Inflammatory macrophage treated with lipopolysaccharide for 1 hour (primary cell): ENCODE results near the gene TOMT.

Experiments used
- DNase-seq, 2 donors: peaks; one replicate each; pipeline ENCODE4 v3.0.0-alpha.2; 2020 to 2022

The TOMT gene

DNA sequence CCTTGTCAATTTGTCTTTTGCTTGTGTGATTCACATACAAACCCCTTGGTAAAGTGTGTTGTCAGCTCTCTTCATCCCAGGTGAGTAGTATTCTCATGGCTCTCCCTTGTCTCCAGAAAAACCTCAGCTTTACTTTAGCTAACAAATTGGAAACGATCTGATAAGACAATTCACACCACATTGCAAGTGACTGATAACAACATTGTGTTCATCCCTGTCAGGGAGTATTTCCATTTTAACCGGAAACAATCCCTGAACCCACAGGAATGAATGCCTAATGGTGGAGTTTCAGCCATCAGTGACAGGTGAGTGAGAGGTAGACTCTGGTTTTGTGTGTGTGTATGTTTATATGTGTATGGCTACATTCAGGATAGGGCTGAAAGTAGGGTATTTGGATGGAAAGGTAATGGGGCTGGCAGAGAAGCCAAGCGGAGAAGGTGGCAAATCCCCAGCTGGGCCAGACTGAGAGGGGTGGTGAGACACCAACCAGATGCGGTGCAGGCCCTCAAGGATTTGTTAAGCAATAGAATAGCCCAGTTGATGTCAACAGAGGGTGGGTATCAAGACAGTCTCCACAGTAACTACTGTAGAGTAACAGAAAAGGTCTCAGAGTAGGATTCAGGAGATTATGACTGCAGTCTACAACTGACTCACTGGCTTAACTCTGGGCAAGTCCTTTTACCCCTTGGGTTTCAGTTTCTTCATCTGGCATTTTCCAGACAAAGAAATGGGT lies 17.5 kb upstream of the TOMT start:
- DNase-seq, result no peak

DNA sequence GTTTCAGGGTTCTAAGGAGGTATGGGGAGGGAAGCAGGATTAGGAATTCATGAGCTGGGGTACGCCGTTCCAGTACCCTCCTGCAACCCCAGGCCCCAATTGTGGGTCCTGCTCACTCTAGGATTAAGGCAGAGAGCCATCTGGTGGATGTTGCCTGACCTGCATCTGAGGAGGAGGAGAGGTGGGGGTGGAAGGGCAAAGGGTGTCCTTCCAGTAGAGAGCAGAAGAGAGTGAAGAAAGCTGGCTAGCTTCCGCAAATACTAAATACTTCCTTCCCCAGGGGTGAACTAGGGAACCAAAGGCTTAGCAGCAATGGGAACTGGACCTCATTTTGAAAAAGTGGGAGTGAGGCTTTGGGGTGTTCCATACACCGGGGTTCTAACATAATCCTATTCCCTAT lies 14.4 kb upstream of the TOMT start:
- DNase-seq, result peak; percentile 82 to 90

DNA sequence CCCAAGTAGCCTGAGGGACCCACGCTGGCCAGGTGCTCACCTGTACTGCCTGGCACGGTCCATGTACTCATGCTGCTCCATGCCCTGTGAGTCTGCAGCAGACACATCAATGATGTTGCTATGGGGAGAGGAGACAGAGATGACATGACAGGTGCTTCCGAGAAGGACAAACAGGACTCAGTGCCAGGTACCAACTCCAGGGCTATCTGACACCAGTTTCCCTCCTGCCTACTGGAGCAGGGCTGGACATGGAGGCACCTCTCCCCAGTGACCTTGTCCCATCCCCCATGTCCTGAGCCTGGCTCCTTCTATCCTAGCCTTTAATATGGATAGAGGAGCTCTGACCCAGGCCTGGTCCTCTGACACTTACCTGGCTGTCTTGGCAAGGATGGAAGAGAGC lies 7.0 kb upstream of the TOMT start:
- no peak for DNase-seq

DNA sequence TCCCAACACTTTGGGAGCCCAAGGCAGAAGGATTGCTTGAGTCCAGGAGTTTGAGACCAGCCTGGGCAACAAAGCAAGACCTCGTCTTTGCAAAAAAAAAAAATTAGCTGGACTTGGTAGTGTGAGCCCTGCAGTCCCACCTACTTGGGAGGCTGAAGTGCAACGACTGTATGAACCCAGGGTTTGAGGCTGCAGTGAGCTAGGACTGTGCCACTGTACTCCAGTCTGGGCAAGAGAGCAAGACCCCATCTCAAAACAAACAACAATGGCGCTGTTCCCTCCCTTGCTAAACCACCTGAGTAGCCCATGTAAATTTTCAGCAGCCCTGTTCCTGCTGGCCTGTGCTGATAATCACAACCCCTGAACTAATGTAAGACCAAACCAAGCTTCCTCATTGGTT lies 5.7 kb upstream of the TOMT start:
- DNase-seq, result no peak

DNA sequence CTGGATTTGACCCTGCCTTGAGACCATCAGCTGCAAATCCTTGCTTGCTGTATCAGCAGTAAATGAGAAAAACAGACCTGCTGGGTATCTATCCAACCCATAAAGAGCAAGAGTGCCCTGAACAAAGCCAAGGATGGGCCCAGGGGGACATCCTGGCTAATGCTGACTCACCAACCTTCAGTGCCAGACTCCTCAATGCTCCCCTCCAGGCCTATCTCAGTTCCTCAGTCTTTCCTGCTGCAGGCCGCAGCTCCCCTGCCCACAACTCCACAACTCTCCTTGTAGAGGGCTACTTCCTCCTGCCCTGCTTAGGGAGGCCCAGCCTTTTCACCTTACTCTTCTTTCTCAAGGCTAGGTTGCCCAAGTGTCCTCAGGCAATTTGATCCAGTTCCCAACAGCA lies 5.3 kb upstream of the TOMT start:
- DNase-seq, result peak in 1 of 2 donors; percentile 48

DNA sequence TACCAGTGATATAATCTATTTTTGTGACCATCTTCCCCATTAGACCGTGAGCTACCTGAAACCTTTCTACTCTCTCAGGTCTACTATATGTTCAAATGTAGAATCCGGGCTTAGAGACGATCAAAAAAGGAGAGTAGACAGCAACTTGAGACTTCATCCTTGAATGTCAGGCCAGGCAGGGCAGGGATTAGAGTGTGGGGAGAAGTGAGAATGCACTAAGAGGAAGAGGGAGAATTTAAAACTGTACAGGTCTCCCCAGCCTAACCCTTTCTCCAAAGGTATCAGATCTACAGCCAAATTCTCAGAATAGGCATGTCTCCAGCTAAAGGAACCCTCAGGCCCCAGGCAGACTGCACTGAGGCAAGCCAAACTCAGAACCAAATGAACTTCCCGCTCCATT lies 3.6 kb upstream of the TOMT start:
- DNase-seq, result no peak

DNA sequence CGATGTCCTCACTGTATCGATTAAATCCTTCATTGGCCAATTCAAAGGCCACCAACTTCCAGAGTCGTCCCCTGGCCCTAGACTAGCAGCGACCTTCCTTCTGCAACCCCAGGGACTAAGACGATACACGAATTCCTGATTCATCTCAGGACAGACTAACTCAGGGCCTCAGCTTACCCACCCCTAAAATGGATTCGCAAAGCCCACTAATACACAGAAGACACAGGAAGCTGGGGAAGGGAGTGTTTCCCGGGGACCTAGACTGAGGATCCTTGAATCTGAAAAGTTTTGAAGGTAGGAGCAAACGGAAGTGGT lies 3.1 kb upstream of the TOMT start:
- DNase-seq, result no peak

DNA sequence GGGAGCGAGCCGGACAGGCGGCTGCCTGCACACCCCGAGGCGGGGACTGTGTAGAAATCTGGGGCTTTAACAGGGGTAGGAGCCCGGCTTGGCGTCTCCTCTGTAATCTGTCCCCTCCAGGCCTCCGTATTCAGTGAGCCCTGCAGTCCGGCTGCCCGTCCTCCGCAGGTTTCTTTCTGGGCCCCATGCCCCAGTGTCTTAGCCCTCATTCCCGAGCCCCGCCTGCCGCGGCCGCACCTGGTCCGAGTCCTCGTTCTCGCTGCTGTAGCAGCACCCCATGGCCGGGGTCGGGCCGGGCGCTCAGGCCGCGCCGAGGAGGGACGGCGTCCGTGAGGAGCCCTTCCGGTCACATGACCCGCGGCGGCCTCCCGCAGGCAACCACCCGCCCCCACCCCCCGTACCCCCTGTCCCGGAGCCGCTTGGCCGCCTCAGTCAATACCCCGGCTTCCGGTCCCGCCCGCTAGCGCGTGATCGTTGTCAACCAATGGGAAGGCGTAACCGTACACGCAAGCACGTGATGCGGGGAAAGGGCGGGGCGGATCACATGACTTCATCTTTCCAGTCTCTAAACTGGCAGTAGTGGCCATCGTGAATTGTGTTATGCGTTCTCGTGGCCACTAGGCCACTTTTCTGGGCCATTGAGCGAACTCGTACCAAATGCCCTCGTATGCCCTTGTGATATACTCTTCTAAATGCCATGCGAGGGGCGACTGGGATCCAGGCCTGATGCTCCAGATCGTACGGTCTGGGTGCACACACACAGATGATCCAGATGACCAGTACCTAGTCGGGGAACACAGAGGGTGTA lies 2.6 kb upstream of the TOMT start, which contains the start of gene LAMTOR1:
Gene LAMTOR1, minus strand, starts transcription at position 352 of the 808 bp plus-strand sequence. Its CDS starts 73 bp downstream, at position 279.
- DNase-seq, result peak; percentile 98 to 99

DNA sequence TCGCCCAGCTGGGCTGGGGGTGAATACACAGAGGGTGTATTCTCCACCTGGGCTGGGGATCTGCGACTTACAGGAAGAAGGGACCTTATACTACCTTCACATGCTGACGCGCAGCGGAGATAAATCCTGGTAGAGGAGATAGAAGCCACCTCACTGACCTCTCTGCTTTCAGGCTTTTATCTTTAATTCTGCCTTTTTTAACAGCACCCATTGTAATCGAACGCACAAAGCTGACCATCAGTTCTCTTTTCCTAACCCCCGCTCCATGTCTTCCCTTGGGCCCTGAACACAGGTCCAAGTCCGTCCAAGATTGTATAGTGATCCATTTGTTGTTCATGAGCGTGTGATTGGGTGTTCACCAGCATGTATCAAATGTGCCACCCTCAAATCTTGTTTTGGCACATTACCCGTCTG lies 2.0 kb upstream of the TOMT start:
- no peak for DNase-seq

DNA sequence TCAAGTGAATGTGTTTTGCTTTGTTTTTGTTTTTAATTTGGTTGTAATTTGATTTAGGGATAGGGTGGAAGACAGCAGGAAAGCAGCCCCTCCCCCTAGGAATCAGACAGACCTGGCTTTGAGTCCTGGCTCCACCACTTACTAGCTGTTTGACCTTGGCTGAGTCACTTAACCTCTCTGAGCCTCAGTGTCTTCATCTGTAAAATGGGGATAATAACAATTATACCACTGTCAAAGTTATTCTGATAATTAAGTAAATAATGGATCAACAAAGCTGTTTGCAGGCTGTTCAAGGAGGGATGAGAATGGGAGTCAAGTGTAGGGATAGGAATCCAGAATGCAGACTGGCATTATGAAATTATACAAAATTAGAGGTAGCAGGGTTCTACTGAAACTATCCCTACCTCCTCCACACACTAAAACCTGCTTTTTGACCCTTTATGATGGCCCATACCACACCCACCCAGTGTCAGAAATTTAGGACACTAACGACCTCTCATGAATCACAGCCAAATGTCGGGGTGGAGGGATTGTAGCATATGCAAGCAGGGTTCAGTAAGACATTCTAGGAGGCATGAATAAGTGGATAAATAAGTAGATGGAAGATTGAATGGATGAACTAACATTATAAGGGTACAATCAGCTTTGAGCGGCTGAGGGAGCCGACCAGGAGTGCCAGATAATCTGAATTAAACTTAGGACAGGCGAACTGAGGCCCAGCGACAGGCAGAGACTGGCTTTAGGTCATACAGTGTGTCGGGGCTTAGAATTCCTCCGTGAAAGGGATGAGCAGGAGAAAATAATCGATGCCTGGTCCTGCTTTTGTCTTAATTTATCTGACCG lies 5.8 kb downstream of the TOMT start:
- no peak for DNase-seq

DNA sequence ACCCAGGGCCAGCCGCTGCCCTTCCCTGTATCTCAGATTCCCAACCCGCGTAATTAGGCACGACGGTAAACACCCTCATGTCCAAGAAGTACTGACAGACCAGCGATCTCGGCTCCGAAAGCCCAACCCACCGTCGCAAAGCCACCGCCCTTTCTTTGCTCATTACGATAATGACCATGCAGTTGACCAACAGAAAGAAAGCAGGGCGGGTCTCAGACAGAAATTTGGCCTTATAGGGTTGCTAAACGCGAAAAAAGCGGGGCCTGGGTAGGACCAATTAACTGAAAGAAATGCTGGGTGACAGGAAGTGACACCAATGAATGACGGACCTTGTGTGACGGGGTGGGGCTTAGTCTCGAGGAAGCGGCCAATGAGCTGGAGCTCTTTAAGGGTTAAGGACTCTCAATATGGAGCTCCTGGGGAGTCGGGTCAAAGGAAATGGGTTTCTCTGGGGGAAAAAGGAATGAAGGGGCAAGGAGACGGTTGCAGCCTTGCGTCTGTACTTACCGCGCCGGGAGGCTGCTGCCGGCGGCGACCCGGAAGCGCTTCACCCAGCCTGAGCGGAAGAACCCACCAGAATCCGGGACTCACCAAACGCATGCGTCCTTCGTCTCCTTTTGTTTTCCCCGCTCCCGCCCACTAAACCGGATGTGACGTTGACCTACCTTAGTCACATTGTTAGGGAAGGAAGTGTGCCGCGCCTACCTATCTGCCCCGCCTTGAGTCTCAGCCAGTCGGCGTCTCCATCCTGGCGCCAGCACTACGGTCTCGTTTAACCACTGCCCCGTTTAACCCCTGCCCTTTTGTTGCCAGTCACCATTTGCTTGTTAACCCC lies 6.6 kb downstream of the TOMT start, which contains the start of gene ANAPC15:
Gene ANAPC15, minus strand, starts transcription at position 553 of the 835 bp plus-strand sequence. CDS start 1,419 bp downstream, outside the sequence.
- DNase-seq, result peak; percentile 100

DNA sequence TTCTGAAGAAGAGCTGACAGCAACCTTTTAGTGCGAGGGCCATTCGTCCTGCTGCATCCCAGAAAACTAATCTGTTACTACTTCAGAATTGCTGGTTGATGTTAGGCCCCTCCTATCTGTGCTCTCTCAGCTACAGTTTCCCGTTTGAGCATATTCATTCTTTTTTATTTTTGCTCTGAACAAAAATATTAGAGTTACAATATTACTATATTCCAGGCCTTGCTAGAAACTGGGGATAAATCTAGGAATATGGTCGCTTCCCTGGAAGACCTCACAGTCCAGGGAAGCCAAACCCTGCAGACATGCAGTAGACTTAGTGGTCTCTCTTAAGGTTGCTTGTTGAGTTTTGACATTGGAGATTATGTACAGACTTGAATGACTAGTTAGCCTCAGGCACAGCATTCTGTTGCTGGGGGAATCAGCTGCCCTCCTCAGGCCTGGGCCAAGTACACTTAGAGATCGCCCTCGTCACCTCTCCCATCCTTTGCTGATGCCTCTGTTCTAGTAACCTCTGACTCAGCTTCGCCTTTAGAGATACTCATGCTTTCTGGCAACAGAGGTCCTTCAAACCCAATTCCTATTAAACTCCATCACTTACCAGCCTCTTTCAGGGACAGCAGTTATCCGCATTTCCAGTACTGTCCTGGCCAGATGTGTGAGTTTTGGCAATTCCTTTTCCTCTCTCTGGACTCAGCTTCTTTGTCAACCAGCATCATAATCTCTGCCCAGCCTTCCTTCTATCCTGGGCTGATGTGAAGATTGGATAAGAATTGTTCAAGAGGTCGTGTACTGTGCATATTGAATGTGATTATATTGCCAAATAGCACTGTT lies 7.5 kb downstream of the TOMT start:
- no peak for DNase-seq

DNA sequence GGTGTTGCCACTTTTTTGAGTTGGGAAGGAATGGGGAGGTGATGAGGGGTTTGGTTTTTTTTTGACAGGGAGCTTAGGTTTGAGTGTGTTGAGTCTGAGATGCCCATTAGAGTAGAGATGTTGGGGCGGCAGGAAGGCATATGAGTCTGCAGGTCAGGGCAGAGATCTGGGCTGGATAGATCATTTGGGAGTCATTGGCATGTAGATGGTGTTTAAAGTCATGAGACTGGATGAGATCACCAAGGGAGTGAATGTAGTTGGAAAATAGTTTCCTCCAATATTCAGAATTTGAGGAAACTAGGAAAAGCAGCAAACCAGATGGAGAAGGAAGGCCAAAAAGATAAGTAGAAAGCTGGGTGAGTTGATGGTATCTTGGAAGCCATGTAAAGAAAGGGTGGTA lies 8.8 kb downstream of the TOMT start:
- no peak for DNase-seq

DNA sequence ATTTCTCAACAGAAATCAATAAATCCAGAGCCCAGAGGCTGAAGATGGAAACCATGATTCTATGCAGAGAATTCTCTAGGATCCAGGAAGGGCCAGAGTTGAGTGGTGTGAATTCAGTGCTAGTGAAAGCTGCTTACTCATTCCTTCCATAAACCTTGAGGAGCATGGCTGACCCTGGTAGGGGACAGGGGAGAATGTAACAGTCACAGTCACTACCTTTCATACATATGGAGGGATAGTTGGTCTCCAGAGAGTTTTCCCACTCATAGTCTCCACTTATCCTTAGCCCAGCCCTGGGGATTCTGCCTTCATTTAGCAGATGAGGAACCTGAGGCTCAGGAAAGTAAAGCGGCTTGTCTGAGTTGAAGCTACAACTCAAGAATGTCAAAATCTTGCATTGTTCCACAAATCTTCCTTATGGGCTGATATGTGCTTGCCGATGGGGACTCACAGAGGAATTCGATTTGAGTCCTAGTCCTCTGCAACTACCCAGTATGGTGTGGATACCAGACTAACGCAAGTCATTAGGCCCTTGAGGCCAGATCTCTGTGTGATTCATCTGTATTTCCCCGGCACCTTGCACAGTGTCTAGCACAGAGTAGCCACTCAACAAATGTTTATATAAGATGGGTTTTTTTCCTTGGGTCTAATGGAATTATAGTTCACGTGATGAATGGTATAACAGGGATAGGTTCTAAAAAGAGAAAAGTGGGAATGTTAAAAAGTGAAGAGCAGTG lies 10.5 kb downstream of the TOMT start:
- DNase-seq, result no peak

DNA sequence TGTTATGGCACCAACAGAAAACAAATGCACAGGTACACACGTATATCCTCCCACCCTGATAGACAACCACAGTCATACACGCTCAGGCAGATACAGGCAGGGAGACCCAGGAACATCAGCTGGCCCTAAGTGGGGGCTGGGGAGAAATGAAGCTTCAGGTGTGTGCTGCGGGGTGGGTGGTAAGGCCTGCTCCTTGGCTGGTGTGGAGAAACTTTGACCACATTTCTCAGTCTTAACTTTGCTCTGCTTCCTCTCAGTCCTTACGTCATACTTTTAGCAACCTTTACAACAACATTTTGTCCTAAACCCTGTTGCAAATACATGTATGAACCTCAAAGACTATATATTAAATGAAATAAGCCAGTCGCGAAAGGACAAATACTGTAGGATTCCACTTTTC lies 13.5 kb downstream of the TOMT start:
- no peak for DNase-seq

DNA sequence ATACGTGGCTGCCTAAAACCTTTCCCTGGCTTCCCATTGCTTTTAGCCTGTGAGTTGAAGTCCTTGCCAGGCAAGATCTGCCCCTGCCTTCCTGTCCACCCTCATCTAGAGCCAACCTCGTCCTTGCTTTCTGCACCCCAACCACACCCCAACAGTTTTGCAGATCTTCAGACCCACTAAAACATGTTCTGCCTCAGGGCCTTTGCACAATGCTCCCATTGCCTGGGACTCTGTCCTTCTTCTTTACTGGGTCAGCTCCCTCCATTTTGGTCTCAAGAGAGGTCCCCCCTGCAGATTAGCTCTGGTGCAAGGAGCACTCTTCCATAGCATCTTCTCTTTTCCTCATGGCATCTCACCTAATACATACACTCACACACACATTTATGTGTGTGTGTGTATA lies 15.2 kb downstream of the TOMT start:
- no peak for DNase-seq

DNA sequence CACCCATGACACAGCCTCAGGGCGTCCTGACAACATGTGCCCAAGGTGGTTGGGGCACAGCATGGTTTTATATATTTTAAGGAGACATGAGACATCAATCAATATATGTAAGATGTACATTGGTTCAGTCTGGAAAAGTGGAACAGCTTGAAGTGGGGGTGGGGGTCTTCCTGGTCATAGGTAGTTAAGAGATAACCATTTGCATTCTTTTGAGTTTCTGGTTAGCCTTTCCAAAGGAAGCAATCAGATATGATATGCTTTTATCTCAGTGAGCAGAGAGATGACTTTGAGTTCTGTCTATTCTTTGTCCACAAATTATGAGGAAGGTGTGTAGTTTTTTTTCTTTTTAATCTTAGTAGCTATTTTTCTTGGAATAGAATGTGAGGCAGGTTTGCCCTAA lies 16.9 kb downstream of the TOMT start:
- DNase-seq, result no peak

DNA sequence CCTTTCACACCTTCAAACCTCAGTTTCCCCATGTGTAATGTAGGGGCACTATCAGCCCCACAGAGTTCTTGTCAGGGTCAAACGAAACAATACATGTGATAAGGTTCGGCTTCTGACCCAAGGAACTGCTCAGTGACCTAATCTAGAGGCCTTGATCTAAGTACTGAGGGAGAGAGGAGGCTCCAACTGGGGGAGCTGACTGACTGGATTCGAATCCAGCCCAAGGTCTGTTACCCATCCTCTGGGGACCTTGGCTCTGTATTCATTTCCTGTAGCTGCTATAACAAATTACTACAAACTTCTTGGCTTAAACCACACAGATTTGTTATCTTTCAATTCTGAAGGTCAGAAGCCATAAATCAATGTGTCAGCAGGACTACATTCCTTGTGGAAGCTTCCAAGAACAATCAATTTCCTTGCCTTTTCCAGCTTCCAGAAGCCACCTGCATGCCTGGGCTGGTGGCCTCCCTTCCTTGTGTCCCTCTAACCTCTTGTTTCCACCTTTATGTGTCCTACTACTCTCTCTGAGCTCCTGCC lies 17.5 kb downstream of the TOMT start:
- DNase-seq, result no peak

DNA sequence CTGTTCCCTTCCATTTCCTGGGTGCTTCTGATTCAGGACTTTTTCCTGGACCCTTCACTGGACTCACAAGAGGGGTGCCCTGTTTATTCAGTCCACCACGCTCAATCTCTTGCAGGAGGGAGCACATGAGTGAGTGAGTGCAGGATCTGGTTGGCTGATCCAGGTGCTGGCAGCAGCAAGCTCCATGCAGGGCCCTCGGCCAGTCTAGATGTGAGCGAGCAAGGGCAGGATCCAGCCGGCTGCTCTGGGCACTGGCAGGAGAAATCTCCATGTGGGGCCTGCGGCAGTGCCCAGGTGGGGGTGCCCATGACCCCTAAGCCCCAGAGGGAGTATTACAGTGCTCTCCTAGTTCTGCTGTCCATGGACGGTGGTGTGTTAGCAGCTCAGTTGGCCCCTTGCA lies 18.3 kb downstream of the TOMT start:
- no peak for DNase-seq

DNA sequence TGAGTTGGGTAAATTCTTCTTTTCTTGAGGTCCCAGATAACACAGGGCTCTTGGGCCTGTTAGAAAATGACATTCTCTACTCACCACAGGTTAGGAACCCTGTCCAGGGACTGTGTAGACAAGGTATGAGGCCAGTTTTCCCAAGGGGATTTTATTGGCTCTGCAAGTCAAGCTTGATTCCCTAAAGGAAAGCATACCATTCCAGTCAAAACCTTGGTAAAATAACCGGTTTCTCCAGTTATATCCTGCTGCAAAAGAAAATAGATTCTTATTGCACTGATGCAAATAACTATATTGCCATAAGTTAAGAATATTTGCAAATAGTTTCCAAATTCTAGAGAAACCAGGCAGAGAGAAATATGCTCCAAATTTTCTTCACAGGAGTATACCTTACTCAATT lies 20.2 kb downstream of the TOMT start:
- no peak for DNase-seq

DNA sequence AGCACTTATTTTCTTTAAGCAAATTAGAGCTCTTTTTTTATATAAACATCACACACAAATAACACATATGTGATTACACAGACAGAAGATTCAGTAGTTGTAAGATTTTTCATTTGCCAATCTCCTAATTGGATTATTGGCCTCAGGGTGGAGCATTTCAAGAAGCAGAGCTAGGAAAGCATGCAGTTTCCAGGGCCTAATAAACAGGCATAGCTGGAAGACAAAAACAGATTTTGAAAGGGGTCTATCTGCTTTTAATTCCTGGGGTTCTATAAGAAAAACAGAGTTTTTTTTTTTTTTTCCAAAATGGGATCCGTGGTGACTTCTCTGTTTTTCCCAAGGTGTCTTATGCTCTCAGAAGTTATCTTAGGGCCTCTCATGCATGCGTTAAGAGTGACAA lies 22.2 kb downstream of the TOMT start:
- no peak for DNase-seq
